GM12892 (cell line): ENCODE results near the gene DLGAP1.

ENCODE experiments used
- DNase-seq: peaks from one replicate; pipeline ENCODE4 v3.0.0; 2011; ENCODE audit not compliant: insufficient read length
- FAIRE-seq: peaks from 2 replicates; lab custom pipeline; 2011; peaks lifted over from hg19 to GRCh38; lab: Jason Lieb, UNC
- POLR2A ChIP-seq: IDR thresholded peaks from 2 replicates; pipeline ENCODE4 v1.6.1; 2011; ENCODE audit warnings: low read depth, low read length, control low read depth
- POLR2AphosphoS5 ChIP-seq: IDR thresholded peaks from 2 replicates; pipeline ENCODE4 v1.6.1; 2011; ENCODE audit warnings: low read depth, low read length, control low read depth
- TAF1 ChIP-seq: IDR thresholded peaks from 2 replicates; pipeline ENCODE4 v1.6.1; 2011; ENCODE audit warnings: low read depth, mild to moderate bottlenecking, control low read depth, low read length, borderline replicate concordance

DLGAP1 gene

DNA sequence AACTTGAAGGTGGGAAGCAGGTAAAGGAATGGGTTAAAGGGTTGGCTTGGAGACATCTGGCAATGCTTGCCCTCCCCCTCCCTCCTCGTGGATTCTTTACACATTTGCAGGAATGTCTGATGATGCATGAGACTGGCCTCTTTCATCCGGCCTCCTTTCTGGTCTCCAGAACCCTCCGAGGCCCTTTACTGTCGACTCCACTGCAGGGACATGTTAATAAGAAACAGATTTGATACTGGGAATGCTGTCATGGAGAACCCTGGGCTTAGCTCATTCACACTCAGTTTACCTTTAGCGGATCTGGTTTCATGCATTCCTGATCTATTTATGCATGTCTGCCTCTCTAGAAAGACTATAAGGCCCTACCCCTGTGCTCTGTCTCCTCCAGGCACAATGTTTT lies 766.4 kb downstream of the DLGAP1 start:
- FAIRE-seq (no peak), DNase-seq (no peak)
- TF ChIP-seq POLR2A (no peak), POLR2AphosphoS5 (no peak), TAF1 (no peak)

DNA sequence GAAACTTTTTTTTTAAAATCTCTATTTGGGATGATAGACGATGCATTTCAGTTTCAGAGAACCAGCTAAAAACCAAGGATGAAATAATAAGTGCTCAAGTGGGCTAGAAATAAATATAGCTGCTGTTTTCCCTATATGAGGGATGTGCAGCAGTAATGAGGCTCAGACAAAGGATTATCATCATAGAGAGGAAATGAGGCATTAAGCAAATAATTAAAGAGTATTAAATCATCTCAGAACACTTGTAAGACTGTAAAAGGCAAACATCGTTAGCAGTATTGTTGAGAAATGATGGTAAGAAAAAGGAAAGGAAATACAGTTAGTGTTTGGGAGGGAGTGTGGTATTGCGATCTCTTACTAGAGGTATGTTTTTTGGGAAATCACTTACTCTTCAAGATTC lies 771.6 kb downstream of the DLGAP1 start:
- FAIRE-seq (no peak), DNase-seq (no peak)
- TF ChIP-seq POLR2A = no peak
- TF ChIP-seq POLR2AphosphoS5 = no peak
- no peak for TF ChIP-seq TAF1

DNA sequence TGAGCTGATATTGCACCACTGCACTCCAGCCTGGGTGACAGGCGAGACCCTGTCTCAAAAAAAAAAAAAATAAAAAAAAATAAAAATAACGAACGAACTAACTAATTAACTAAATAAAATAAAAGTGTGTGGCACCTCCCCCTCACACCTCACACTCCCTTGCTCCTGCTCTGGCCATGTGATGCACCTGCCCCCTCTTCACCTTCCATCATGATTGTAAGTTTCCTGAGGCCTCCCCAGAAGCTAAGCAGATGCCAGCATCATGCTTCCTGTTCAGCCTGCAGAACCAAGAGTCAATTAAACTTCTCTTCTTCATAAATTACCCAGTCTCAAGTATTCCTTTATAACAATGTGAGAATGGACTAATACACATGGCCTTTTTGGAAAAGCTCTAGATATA lies 773.0 kb downstream of the DLGAP1 start:
- FAIRE-seq = no peak

GRCh38 chr18:3679241-3679640 lies 775.9 kb downstream of the DLGAP1 start:
- FAIRE-seq = no peak
- TF ChIP-seq POLR2A = no peak
- DNase-seq = no peak

More for the DNA sequence above, 773.0 kb downstream of the DLGAP1 start:
- TF ChIP-seq POLR2A = no peak
- TF ChIP-seq TAF1 = no peak
- no peak for TF ChIP-seq POLR2AphosphoS5
- no peak for DNase-seq

- FAIRE-seq (no peak), DNase-seq (no peak)
- no peak for TF ChIP-seq TAF1
- no peak for TF ChIP-seq POLR2AphosphoS5
- TF ChIP-seq POLR2A = no peak
These were observed 779.1 kb downstream of the DLGAP1 start for GRCh38 chr18:3675994-3676393.

- TF ChIP-seq POLR2A = no peak
- TF ChIP-seq TAF1 = no peak
- TF ChIP-seq POLR2AphosphoS5 = no peak
- DNase-seq (no peak), FAIRE-seq (no peak)
These were observed 779.7 kb downstream of the DLGAP1 start for GRCh38 chr18:3675446-3675845.

DNA sequence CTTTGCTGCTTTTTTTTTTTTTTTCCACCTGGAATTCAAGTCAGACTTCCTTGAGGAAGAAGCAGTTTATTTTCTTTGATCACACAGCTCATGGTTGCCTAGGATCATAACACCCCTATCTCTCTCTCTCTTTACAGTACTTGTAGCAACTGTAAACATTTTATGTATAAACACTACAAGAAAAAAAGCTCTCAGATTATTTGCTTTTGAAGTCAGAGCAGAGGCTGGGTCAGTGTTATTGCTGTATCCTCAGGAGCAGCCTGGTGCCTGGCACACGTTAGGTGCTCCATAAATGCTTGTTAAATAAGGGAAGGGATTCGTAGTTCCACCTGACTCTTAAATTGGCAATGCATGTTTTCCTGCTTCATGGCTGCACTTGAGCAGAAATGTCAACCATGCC lies 783.9 kb downstream of the DLGAP1 start:
- TF ChIP-seq POLR2A (no peak), TAF1 (no peak), POLR2AphosphoS5 (no peak)
- DNase-seq = no peak
- no peak for FAIRE-seq

- TF ChIP-seq TAF1 (no peak), POLR2AphosphoS5 (no peak), POLR2A (no peak)
- DNase-seq = no peak
- FAIRE-seq = no peak
These were observed 785.7 kb downstream of the DLGAP1 start for GRCh38 chr18:3669376-3669775.

GRCh38 chr18:3667255-3668137 lies 787.6 kb downstream of the DLGAP1 start:
- DNase-seq = no peak
- TF ChIP-seq POLR2A = no peak
- TF ChIP-seq POLR2AphosphoS5 = no peak
- TF ChIP-seq TAF1 = no peak
- no peak for FAIRE-seq

GRCh38 chr18:3666526-3667254 lies 788.4 kb downstream of the DLGAP1 start:
- FAIRE-seq (no peak), DNase-seq (no peak)
- TF ChIP-seq TAF1 (no peak), POLR2A (no peak), POLR2AphosphoS5 (no peak)

DNA sequence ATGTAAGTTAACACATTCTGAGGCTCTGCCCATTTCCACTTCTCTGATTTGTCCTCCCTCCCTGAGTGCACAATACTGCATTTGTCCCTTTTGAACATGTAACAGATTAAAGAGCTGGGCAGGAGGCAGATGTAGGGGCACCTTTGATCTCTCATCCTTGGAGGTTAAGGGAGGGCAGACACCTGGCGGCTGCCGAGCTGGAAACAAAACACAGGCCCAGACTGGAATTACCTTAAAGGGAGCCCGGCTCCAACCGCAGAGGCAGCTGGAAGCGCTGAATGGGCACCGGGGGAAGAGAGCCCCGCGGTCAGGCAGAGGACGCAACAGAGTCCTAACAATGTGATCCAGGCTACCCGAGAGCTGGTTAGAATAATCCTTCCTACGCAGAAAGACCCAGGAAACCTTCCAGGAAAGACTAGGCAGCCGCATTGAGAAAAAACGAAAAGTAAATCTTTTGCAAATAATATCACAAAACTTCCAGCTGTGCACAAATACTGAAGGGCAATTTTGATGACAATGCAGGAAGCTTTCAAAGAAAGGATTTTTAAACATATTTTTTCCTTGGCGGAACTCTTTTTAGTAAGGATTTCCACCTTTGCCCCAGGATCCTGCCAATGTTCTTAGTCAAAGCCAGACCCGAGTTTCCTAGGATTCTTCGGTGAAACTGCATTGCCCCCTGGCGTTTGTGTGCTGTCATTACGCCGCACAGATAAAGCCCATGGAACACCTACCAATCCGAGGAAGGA lies 789.2 kb downstream of the DLGAP1 start:
- DNase-seq (peak; percentile 43), FAIRE-seq (peak; percentile 30)
- TF ChIP-seq TAF1 (no peak), POLR2A (no peak), POLR2AphosphoS5 (no peak)

GRCh38 chr18:3665204-3665603 lies 789.9 kb downstream of the DLGAP1 start:
- TF ChIP-seq POLR2A = no peak
- TF ChIP-seq POLR2AphosphoS5 = no peak
- no peak for TF ChIP-seq TAF1
- DNase-seq = no peak
- no peak for FAIRE-seq
